PFSK-1 (cell line): Measurements from ENCODE around the gene ALDH3B1.

Source experiments
- FOXP2 ChIP-seq: optimal IDR thresholded peaks from 2 replicates; pipeline ENCODE3; 2011; ENCODE audit warnings: borderline replicate concordance, control low read depth, inconsistent platforms; ENCODE audit not compliant: insufficient read depth; ENCODE audit errors: extremely low read length, extremely low read depth
- POLR2AphosphoS5 ChIP-seq: IDR thresholded peaks from 2 replicates; pipeline ENCODE4 v1.6.1; 2012; ENCODE audit warnings: low read depth, mild to moderate bottlenecking, control low read depth, low read length, moderate library complexity
- REST ChIP-seq, 2 experiments: IDR thresholded peaks; 2 replicates each; pipeline versions ENCODE4 v1.6.1 to v1.8.0; 2011 to 2012; ENCODE audit warnings: low read depth in 2 of 2, low read length in 2 of 2, control low read depth in 1 of 2, inconsistent platforms in 1 of 2, mild to moderate bottlenecking in 1 of 2, moderate library complexity in 1 of 2; ENCODE audit not compliant: insufficient read depth in 1 of 2
- SIN3A ChIP-seq: IDR thresholded peaks from 2 replicates; pipeline ENCODE4 v1.6.1; 2012; ENCODE audit warnings: mild to moderate bottlenecking, low read length, moderate library complexity, borderline replicate concordance; ENCODE audit not compliant: insufficient read depth
- TAF1 ChIP-seq: IDR thresholded peaks from 2 replicates; pipeline ENCODE4 v1.6.1; 2012; ENCODE audit warnings: low read length, control low read depth, borderline replicate concordance; ENCODE audit not compliant: insufficient read depth

DNA sequence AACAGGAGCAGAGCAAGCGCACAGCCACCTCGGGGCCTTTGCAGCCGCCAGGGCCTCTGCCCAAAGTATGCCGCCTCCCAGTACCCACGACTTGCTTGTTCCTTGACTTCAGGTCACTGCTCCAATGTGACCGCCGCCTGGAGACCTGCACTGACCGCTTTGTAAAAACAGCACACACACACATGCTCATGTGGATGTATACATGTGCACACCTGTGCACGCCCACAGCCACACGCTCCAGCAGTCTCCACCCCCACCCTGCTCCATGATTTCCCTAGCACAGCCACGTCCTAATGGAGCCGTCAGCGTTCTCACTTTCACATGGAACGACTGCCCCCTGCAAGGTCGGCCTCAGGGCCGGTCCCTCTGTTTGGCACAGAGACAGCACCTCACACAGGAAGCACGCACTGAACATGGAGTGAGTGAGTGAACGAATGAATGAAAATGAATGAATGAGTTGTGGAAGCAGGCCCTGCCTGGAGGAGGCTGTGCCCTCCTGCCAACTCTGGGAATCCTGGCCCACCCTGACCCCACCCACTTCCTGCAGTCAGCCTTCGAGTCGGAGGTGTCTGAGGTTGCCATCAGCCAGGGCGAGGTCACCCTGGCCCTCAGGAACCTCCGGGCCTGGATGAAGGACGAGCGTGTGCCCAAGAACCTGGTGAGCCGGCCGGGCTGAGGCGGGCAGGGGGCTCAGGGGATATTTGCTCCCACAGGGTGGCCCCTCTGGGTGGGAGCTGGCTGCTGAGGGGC, 8.0 kb downstream of the ALDH3B1 start:
- TF ChIP-seq FOXP2, result no peak
- no peak for TF ChIP-seq REST (IDR thresholded peaks at IDR 0.05; ENCODE audit: insufficient read depth in 1 of 2, low read depth in 2 of 2, low read length in 2 of 2)
- TF ChIP-seq POLR2AphosphoS5, result no peak
- no peak for TF ChIP-seq SIN3A
- TF ChIP-seq TAF1, result no peak
